Fibroblast of pulmonary artery (primary cell): ENCODE measurements around the gene DCDC2.
"Not testable (repeated sequence)": the region's sequence is repeated elsewhere in the genome, so short reads cannot be mapped to it uniquely, and the experiment has no call there.

ENCODE experiments used
- DNase-seq: peaks from one replicate; pipeline ENCODE4 v3.0.0-alpha.2; 2010; ENCODE audit warnings: low read depth
- H3K4me3 ChIP-seq: replicated peaks from 2 replicates; pipeline ENCODE4 v1.5.1; 2011; ENCODE audit warnings: low read depth, mild to moderate bottlenecking, control low read depth, low read length, moderate library complexity
- TF ChIP-seq, protein P1 (sequence below): IDR thresholded peaks from 2 replicates; pipeline ENCODE4 v1.5.1; 2011; ENCODE audit warnings: mild to moderate bottlenecking, control low read depth, low read length, inconsistent platforms; ENCODE audit errors: missing control alignments

Gene DCDC2

DNA sequence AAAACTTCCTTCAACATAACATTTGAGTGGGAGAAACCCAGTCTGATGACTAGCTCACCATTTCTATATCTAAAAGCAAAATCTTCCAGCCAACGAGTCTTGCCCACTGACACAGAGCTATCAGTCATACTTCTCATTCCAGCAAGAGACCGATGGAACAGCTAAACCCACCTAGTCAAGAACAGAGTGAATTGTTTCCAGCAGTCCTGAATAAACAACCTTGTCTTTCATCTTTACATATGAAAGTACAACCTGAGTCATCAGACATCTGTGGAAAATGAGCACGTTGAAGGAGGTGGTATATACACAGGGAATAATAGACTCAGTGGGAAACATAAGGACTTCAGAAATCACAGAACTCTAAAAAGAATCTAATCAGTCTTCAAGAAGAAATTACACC is 208.0 kb downstream of the DCDC2 start:
- DNase-seq: no peak
- TF ChIP-seq, protein P1, sequence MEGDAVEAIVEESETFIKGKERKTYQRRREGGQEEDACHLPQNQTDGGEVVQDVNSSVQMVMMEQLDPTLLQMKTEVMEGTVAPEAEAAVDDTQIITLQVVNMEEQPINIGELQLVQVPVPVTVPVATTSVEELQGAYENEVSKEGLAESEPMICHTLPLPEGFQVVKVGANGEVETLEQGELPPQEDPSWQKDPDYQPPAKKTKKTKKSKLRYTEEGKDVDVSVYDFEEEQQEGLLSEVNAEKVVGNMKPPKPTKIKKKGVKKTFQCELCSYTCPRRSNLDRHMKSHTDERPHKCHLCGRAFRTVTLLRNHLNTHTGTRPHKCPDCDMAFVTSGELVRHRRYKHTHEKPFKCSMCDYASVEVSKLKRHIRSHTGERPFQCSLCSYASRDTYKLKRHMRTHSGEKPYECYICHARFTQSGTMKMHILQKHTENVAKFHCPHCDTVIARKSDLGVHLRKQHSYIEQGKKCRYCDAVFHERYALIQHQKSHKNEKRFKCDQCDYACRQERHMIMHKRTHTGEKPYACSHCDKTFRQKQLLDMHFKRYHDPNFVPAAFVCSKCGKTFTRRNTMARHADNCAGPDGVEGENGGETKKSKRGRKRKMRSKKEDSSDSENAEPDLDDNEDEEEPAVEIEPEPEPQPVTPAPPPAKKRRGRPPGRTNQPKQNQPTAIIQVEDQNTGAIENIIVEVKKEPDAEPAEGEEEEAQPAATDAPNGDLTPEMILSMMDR: no peak
- no peak overlapping the region for H3K4me3 ChIP-seq

GRCh38 chr6:24149296-24149695 is 208.6 kb downstream of the DCDC2 start:
- DNase-seq: no peak
- TF ChIP-seq, protein P1: no peak
- H3K4me3 ChIP-seq: no peak overlapping the region

- no peak for DNase-seq
- no peak overlapping the region for H3K4me3 ChIP-seq
- TF ChIP-seq, protein P1: no peak
These were observed 209.2 kb downstream of the DCDC2 start for GRCh38 chr6:24148684-24149083.

DNA sequence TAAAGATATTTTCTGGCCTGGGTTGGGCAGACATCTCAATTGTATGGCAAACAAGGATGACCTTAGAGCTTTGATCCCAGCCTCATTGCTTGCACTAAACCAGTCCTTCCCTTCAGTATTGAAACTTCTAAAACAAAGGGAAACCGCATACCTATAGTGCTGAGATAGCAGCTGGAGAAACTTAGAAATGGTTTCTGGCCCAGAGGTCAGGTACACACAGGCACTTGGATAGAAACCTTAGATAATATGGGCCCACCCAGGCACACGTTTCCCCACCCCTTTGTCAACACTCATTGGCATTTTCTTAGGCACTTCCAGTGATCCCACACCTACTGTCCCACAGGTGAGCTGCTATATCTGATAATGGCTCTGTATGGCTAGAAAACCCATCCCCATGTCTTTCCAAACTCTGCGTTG is 209.7 kb downstream of the DCDC2 start:
- TF ChIP-seq, protein P1: no peak
- no peak overlapping the region for H3K4me3 ChIP-seq
- DNase-seq: no peak

GRCh38 chr6:24147511-24148153 is 210.2 kb downstream of the DCDC2 start:
- DNase-seq: no peak
- H3K4me3 ChIP-seq: no peak overlapping the region
- TF ChIP-seq, protein P1: no peak

DNA sequence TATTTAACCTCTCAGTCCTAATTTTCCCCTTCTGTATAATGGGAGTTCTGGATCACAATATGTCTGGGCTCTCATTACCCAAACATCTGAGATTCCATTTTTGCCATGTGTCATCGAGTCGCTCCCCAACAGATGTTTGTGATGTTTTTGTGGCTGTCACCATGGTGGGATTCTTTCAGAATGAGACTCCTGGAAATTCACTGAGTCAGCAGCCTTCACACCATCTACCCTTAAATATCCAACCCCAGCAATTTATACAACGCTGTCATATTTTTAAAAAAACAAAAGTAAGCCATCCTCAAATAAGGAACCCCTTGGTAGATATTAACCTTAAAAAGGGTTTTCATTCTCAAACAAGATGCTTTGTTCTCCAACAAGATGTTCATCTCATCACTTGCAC is 211.0 kb downstream of the DCDC2 start:
- no peak overlapping the region for H3K4me3 ChIP-seq
- no peak for DNase-seq
- TF ChIP-seq, protein P1: no peak

GRCh38 chr6:24145690-24146131 is 212.1 kb downstream of the DCDC2 start:
- TF ChIP-seq, protein P1: no peak
- DNase-seq: no peak

DNA sequence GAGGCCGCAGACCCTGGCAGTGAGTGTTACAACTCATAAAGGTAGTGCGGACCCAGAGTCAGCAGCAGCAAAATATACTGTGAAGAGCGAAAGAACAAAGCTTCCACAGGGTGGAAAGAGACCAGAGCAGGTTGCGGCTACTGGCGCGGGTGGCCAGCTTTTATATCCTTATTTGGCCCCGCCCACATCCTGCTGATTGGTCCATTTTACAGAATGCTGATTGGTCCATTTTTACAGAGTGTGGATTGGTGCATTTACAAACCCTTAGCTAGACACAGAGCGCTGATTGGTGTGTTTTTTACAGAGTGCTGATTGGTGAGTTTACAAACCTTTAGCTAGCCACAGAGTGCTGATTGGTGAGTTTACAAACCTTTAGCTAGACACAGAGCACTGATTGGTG is 215.1 kb downstream of the DCDC2 start:
- not testable (repeated sequence) for H3K4me3 ChIP-seq, DNase-seq

More at GRCh38 chr6:24145690-24146131, 212.1 kb downstream of the DCDC2 start:
- H3K4me3 ChIP-seq: no peak overlapping the region
